Cardiac septum (tissue), 1 donor: ENCODE measurements around the gene SSBP4. TPM values are rescaled to one million over a fixed set of nuclear protein-coding genes. Genes with fewer than 3 reads are reported as not detected.

Experiments
- DNase-seq: peaks from one replicate; pipeline ENCODE4 v3.0.0-alpha.2; 2020; ENCODE audit warnings: low spot score
- intact Hi-C: fragments of 100-400 bp; cut with DNase I; formaldehyde crosslinking; loops from one replicate; pipeline ENCODE4 v1.14.0; 2022
- total RNA-seq: library from RNA; stranded (reverse); fragmentation: NEBNext Ultra II Directional; extraction: Animal tissue kit (Norgen Biotek cat#: 25700); gene quantifications from one replicate; pipeline ENCODE4 v1.2.1, GENCODE V29; 2021
- donor health status: DM: no; HTN: no; CAD: no.

Gene SSBP4
- total RNA-seq, 1 donor from 2014 or later: 47.4 TPM

DNA sequence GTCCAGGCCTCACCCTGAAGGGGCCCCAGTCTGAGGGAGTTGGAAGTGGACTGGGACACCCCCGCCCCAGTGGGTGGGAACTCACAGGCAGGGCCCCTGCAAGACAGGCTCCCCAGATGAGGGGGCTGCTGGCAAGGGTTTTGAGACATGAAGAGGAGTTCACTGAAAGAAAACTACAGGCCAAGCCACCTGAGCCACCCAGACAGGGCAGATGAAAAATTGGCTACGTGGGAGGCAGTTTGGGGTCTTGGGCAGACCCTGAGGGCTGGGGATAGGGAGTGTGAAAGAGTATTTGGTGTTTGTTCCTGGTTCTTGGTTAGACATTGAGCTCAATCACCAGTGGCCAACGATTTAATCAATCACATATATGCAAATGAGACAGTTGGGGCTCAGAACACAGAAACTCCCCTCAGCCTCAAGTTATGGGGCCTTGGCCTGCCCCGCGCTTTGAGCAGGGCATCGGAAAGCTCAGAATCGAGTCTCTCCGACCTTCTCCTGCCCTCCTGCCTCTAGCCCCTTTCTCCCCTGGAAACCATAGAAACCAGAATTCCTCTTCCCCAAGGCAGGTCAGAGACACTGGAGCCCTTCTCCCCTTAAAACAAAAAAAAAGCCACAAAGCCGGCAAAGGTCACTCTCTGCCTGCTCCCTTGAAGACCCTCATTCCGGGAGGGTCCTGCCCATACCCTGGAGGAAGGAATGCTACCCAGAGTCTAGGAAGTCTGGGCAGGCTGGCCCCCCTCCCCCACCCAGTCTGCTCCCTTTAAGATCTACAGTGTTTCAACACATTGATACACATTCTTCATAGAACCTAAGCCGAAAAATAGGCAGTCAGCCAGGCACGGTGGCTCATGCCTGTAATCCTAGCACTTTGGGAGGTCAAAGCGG lies 20.1 kb downstream of the SSBP4 start:
- intact Hi-C loops: no loop called here
- no peak for DNase-seq

DNA sequence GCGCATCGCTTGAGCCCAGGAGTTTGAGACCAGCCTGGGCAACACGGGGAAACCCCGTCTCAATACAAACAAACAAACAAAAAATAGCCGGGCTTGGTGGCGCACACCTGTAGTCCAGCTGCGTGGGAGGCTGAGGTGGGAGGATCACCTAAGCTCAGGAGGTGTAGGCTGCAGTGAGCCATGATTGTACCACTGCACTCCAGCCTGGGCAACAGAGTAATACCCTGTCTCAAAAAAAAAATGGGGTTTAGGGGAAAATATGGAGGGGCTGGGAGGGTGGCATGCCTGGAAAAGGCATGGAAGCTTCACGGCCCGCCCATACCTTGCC lies 20.7 kb downstream of the SSBP4 start:
- intact Hi-C loops: no loop called here
- no peak for DNase-seq

DNA sequence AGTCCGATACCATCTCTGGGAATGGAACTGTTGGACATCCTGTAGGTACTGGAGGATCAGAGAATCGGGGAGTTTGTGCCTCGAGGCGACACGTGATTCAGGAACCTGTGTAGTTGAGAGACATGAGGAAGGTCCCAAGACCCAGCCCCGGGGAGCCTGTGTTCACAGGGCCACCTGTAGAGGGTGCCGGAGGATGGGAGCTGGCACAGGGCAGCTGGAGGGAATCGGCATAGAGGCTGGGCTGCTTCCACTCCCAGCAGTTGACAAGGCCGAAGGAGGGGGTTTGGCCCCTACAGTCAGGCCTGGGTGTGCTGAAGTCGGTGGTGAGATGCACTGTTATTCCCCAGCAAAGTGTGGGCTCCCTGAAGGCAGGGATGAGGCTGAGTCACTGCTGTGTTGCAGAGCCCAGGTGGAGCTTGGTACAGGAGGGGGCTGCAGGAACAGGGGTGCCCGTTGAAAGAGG lies 21.2 kb downstream of the SSBP4 start:
- no peak for DNase-seq
- intact Hi-C loops: no loop called here

DNA sequence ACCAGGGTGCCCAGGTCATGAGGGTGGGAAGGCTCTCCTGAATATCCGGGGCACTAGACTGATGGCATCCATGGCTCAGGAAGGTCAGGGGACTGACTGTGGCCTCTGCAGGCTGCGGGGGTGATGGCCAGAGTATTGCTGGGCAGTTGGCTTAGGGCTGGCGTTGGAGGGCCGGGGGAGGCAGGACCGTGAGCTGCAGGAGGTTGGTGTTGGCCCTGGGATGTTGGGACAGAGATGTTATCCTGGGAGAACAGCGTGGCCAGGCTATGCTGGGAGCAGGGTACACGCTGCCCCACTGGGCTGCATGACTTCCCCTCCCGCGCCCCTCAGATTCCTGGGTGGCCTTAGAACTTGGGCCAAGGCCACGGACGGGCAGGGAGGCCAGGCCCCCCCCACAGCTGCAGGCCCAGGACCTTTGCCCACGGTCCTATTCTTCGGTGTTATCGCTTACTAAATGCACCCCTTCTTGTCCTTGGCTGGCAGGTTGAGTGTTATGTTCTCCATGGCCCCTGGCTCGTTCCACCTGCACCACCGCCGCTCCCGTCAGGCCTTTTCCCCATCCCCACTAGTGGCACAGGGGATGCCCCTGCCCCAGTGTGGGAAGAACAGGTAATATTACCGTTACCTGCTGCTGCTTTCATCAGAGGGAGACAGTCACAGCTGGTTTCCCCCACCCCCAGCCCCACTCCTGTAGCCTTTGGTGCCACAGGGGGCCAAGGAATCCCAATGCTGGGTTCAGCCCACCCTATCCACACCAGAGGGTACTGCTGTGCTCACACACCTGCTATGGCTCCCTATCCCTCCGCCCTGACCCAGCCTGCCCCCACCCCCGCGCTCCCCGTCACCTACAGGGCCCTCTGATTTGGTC lies 22.0 kb downstream of the SSBP4 start:
- intact Hi-C loops: no loop called here
- DNase-seq: no peak

DNA sequence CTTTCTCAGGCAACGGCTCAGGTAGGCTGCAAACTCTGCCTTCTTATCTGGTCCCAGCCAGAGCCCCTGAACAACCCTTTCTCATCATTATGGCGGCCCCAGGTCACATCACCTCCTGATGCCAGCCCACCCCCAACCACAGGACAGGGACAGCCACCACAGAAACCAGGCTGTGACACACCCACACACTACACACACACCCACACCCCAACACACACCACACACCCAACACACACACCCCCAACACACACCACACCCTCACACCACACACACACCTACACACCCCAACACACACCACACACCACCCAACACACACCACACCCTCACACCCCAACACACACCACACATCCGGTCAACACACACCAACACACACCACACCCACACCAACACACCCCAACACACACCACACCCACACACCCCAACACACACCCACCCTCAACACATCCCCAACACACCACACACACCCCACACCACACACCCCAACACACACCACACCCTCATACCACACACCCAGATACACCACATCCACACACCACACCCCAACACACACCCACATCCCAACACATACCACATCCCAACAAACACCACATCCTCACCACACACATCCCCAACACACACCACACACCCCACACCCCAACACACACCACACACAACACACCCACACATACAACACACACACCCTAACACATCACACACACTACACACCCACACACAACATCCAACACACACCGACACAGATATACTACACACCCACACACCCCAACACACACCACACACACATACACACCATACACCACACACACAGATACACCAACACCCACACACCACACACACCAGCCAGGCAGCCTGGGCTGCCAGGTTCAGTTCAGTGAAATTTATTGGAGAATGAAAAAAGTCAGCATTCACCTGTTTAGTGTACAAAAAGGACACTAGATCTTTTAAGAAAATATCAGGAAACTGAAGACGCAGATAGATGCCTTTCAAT lies 22.9 kb downstream of the SSBP4 start:
- intact Hi-C loops: no loop called here
- DNase-seq: no peak

DNA sequence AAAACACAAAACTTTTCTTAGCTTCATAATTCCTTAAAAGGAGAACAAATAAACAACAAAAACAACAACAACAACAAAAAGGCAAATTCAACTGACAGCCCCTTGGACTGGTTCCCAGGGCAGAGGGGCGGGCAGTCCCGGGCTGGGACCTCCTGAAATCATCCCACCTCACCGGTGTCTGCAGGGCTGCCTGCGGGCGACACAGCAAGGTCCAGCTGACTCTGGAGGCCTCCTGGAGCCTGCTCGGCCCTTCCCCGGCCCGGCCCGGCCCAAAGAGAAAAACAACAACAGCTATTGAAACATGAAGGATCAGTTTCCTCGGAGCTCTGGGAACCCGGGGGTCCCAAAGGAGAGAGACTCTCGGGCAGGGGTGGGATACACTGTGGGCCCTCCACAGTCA lies 23.7 kb downstream of the SSBP4 start:
- DNase-seq: no peak
- intact Hi-C loops: no loop called here

DNA sequence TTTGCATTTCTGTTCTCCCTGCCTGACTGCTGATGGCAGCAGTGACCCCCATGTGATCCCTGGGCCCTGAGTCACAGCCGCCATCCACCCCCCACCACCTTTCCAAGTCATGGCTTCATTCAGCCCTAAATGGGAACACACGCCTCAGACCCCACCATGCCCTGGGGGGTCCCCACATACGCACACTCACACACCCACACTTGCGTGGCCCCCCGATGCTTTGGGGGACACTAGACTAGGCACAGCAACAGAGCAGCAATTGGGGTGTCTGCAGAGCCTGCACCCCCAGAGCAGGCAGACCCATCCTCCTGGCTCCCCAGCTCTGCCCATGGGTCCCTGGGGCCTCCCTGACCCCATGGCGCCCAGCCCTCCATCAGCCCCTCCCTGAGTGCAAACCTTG lies 24.2 kb downstream of the SSBP4 start:
- no peak for DNase-seq
- intact Hi-C loops: no loop called here

DNA sequence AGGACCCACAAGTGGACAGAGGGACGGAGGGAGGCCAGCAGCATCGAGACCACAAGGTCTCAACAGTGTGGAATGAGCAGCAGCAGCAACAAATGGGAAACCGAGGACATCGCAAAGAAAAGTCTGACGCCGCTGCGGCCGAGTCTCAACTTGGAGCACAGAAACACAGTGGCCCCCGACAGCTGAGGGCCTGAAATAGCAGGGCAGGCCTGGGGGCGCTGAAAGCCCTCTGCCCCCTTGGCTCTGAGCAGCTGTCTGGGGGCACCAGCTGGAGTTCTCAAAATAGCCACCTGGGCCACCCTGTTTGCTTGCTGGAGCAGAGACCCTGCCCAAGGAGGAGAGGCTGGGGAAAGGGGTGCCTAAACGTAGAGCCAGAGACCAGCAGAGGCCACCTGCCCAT lies 24.6 kb downstream of the SSBP4 start:
- DNase-seq: no peak
- intact Hi-C loops: no loop called here

DNA sequence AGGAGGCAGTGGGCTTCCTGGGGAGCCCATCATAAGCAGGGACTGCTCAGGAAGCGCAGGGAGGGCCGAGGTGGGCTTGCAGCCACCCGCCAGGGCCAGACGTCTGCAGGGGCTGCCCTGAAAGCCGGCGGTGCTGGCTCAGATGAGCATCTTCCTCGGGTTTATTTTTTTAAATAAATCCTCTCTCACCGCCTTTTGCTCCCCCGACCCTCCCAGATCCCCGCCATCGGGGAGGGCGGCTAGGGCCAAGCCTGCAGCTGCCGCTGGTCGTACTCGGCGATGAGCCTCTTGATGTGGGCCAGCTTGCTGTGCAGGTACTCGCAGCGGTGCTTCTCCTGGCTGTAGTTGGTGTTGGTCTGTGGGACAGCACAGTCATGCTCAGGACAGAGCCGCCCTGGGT lies 25.3 kb downstream of the SSBP4 start:
- no peak for DNase-seq
- intact Hi-C loops: no loop called here

DNA sequence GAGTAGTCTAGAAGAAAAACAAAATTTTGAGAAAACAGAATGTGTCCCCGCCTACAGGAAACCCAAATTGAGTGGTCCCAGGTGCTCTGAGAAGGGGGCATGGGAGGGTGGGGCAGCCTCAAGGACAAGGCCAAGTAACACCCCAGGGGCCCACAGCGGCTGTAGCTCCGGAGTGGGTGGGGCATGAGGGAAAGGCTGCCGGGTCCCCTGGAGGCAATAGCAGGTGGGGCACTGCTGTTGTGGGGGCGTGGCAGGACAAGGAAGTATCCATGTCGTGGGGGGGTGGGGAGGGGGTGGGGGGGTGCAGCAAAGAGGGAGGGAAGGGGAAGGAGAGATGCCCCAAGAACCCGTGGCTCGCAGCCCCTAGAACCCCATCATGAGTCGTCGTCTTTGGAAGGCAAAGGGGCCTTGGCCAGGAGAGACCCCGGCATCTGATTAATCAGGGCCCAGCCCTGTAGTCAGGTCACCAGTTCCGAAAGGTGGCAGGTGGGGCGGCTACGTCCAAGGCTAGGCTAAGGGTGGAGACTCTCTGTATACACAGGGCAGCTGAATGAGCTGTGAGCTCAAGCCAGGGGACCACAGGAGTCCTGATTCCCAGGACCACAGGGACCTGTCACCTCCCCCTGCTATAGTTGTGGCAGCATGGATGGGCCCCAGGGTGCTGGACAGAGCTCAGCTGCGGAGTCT lies 26.2 kb downstream of the SSBP4 start:
- intact Hi-C loops: no loop called here
- DNase-seq: no peak

DNA sequence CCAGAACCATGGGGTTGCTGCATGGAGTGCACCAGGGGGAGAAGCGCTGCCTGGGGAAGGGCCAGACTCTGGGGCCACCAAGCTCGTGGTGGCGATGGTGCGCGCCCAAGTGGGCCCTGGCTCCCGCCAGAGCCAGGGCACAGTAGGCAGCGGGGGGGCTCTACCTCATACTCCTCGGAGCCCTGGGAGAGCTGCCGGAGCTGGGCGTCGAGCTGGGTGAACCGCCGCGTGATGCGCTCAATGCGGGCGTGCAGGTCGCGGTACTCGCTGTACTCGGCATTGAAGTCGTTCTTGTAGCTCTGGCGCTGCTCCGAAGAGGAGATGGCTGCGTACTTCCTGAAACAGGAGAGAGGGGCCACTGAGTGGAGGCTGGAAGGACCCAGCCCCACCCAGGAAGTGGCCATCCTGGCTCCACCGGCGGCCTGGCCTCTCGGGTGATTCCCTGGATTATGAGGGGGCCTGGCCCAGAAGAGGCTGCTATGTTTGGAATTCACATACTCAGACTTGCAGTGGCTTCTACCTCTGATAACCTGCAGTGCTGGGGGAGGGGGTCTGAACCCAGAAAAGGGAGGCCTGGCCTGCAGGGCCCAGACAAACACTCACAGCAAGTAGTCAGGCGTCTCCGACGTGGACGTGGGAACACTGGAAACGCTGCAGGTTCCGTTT lies 27.1 kb downstream of the SSBP4 start:
- intact Hi-C loops: no loop called here
- no peak for DNase-seq

DNA sequence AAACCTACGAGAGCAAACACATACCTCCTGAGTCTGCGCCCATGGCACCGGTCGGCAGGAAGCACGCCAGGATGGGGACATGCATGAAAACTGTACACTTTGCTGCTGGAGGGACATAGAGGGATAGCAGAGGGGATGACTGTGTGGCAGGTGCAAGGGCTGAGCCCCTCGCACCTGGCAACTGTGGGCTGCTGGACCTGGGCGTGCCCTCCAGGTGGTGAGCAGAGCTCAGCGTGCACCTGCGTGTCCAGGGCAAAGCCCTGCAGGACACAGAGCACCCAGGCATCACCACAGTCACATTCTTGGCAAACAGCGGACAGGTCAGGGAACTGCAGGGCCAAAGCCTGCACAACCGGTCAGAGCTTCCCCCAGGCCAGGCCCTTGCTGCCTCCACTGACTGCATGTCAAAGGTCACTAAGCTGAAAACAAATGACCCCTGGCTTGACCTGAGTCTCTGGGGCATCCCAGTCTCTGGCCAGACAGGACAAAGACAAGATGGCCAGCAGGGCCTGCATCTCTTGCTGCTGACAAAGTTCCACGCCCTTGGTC lies 27.7 kb downstream of the SSBP4 start:
- intact Hi-C loops: no loop called here
- no peak for DNase-seq

DNA sequence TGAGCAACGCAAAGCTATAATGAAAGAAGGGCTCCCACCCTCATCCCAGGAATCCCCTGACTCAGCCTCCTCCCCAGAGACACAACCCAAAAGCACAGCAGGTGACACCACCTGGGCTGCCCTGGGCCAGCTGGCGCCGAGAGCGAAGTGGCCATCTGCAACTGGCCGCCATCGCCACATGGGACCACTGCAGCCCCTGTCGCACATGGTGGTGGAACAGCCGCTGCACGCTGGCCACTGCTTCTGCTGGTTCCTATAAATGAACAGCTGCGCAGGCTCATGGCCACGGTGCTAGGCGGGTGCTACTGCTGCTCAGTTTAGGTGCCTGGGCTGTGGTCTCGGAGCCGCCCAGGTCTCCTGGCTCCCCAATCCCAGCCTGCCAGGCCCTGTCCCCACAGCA lies 30.4 kb downstream of the SSBP4 start:
- DNase-seq: no peak
- intact Hi-C loops: no loop called here

DNA sequence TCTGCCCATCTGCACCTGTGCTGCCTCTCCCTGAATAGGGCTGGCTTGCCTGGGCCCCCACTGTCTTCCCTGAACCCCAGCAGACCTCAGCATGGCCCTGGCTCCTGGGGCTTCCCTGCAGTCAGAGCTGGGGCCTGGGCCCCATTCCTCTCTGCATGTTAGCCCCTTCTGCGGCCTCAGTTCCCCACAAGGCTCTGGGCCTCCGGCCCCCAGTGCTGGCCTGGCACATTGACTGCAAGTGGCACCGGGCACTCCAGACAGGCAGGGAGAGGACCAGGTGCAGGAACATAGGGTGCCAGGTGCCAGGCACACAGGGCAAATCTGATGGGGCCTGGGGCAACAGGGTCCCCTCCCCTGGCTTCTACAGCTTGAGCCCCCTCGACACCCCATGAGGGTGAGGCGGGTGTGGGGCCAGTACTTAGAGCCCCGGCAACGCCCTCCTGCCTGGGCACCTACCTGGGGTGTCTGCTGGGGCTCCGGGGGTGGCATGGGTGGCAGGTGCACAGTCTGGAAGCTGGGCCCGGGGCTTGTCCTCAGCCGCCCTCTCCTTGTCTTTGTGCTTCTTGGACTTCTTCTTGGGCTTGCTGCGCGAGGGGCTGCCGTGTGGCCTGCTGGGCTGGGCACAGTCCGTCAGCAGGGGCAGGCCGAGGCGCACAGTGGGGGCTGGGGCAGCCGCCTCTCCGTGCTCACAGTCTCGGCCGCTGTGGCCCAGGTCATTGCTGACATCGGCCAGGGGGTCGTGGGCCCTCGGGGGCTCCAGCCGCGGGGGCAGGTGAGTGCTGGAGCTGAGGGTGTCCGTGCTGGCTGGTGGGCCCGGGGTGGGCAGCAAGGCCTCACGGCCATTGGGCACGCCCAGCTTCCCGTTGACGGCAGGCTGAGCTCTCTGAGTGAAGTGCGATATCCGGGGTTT lies 31.1 kb downstream of the SSBP4 start:
- intact Hi-C loops: loop anchor here (5.0 kb wide), 1 partner anchor 227 kb away; no protein-coding TSS in a partner anchor
- no peak for DNase-seq

DNA sequence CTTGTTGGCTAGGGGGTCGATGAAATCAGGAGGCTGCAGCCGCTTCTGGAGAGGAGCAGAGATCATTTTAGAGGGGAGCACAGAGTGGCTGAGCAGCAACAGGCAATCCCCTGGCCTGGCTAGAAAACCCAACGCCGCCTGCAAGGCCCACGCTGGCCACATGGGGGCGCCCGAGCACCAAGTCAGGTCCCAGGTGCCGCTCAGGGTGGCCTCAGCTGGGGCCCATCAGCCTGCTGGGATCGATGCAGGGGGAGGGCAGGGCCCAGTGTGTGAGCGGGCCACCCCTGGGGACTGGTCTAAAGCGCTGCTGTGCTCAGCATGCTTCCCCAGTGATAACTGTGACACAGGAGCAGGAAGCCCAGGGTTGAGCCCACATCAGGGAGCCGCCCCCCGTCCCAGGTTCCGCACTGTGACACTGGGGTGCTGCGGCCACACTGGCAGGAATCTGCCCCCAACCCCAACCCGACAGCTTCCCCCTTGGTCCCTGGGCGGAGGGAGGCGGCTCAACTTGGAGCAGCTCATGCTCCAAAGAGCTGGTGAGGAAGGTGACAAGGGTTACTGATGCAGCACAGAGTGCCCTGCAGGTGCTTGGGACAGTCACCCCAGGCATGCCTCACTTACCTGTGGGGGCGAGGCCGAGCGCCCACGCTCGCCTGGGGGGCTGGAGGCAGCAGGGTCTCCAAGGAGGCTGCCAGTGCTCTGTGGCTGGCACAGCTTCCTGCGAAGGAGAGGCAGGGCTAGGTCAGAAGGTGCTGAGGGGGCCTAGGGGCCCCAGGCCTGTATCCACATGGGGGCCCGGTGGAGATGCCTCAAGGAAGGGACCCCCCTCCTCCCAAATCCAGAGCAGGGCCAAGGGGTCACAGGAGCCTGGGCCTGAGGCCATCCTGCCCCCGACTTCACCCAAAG lies 32.0 kb downstream of the SSBP4 start:
- intact Hi-C loops: loop anchor here (5.0 kb wide), 1 partner anchor 226 kb away; no protein-coding TSS in a partner anchor
- peak; percentile 93 for DNase-seq

DNA sequence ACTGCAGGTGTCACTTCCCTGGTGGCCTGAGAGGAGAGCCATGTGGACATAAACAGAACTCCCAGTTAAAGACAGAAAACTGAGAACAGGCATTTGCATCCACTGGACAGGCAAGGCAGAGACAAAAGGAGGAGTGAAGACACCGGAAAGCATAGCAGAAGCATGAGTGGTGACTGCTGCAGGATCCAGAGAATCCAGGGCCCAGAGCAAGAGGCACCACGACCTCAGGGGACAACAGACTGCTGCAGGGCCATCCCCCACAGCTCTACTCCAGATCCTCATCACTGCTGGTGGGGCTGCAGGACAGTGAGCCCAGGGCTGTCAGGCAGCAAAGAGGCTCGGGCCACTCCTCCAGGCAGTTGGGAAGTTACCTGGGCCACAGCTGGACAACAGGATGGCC lies 33.2 kb downstream of the SSBP4 start:
- no peak for DNase-seq
- intact Hi-C loops: loop anchor here (5.0 kb wide), 1 partner anchor 225 kb away; no protein-coding TSS in a partner anchor
